ENCODE data around the gene COLEC11. TPM values are rescaled to one million over a fixed set of nuclear protein-coding genes. Genes with fewer than 3 reads are reported as not detected.
"Not testable (repeated sequence)": the region's sequence is repeated elsewhere in the genome, so short reads cannot be mapped to it uniquely, and the experiment has no call there.

The COLEC11 gene
- polyA plus RNA-seq, 3 donors: 1.5 to 3.0 (median 1.7) TPM

DNA sequence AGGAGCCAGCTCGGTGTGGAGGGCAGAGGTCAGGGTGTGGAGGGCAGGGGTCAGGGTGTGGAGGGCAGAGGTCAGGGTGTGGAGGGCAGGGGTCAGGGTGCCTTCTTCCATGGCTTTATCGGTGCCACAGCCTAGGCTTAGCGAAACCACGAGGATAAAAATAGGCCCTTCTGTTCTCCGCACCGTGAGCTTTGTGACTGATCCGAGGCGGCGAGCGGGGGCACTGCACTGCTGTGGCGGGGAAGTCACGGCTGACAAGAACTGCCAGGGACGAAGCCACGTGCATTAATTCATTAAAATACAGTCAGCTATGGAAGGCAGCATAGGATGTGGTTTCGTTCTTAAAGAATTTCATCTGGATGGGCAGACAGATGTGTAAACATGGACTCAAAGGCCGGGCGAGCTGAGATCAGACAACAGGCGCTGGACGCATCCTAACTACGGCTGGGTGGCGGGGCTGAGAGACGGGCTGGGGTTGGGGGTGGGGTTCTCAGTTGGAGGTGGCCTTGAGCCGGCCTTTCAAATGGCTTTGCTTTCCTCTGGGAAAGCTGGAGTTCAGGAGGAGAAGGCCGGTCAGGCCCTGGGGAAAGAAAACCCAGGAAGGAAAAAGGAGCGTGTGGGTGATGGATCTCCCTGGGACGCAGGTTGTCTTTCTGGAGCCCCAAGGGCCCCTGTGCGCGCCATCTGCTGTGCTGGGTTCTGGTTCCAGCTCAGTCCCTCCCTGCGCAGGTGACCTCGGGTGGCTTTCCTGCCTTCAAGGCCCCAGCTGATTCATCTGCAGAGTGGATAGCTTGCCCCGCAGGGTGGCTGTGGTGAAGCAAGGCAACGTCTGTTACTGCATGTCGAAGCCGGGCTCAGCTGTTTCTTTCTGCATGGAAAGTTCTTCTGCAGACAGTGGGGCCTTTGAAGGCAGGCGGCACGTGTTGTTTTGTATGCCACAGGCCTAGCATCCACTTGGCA, 62.1 kb downstream of the COLEC11 start:
- peak in 2 of 11 donors; percentile 26 to 29 for DNase-seq (ENCODE audit: extremely low read depth in 1 of 11, low read depth in 9 of 11, low spot score in 4 of 11)

DNA sequence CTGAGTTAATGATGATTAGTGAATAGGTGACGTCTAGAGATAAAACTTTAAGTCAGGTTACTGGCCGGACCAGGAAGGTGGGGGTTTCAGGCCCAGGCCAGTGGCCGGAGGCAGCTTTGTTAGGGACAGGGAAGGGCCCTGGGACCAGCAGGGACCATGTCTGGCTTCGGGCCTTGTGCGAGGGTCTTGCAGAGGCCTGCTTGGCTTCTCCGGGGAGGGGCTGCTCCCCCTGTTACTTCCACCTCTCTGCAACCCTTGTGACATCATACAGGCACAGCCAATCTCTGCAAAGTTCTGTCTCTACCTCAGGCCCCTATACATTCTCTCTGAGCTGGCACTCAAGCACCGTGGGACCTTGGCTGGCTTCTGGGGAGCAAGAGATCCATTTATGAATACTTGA, 63.0 kb downstream of the COLEC11 start, which contains the start of gene ALLC:
TSS of gene ALLC (plus strand) at position 320 of the 400 bp plus-strand sequence. CDS start 12,958 bp downstream, outside the sequence.
- no peak for DNase-seq (ENCODE audit: extremely low read depth in 1 of 11, low read depth in 9 of 11, low spot score in 4 of 11)

DNA sequence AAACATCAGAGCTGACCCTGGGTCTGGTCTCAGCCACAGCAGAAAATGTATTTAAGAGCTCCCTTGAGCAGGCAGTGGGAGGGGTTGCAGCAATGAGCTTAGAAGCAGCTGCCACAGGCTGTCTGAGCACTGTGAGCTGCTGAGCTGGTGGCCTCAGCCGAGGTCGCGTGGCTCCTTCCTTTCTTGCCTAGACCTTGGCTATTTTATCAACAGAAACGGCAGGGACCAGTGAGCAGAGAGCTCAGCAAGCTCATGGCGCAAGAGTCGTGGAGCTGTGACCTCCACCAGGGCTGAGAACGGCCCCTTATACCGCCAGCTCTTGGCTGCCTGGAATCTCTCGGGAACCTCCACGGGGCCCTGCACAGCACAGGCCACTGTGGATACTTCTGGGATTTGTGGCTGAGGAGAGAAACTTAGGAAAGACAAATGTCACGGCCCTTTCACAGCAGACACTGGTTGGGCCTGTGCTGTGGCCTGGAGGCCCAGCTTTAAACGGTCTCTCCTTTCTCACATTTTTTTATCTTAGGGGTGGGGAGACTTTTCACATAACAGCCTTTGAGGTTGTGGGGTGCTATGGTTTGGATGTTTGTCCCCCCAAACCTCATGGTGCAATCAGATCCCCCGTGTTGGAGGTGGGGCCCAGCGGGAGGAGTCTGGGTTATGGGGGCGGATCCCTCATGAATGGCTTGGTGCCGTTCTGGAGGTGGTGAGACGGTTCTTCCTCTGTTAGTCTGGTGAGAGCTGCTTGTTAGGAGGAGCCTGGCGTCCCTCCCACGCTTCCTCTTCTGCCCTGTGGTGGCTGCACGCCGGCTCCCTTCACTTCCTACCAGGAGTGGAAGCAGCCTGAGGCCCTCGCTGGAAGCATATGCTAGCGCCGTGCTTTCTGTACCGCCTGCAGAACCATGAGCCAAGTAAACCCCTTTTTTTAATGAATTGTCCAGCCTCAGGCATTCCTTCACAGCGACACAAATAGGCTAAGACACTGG, 64.8 kb downstream of the COLEC11 start:
- peak in 4 of 11 donors; percentile 35 to 50 (median 42) for DNase-seq (ENCODE audit: extremely low read depth in 1 of 11, low read depth in 9 of 11, low spot score in 4 of 11)

DNA sequence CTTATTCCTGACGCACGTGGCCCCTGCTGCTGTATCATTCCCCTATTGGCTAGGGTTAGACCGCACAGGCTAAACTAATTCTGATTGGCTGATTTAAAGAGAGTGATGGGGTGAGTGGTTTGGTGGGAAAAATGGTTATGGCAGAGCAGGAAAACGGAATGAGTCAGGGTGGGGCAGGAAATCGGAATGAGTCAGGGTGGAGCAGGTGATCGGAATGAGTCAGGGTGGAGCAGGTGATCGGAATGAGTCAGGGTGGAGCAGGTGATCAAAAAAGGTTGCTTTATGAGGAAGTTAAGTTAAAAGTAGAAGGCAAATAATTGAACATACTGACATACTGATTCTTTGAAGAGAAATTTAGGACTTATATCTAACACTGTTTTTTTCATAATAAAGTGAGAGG, 65.7 kb downstream of the COLEC11 start:
- not testable (repeated sequence) for DNase-seq (ENCODE audit: extremely low read depth in 1 of 11, low read depth in 9 of 11, low spot score in 4 of 11)

DNA sequence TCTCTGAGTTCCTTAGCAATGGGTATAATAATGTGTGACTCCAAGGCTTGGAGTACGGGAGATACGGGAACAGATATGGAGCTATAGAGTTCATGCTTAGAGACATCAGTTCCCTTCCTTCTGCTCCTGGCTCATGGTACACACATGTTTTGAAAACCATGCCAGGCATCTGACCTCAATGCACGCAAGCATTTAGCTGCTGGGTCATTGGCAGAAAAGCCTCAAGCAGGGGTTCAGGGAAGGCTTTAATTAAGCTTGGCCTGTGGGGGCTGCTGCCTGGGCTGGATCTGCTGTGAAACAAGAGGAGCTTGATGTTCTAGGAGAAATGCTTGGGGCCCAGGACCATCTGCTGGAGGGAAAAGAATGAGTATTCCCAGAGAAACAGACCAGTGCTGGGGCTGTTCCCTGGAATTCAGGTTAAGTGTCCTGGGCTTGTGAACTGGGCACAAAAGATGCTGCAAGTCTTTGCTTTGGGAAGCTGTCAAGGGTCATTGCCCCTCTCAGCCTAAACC, 66.3 kb downstream of the COLEC11 start:
- DNase-seq (ENCODE audit: extremely low read depth in 1 of 11, low read depth in 9 of 11, low spot score in 4 of 11): no peak

DNA sequence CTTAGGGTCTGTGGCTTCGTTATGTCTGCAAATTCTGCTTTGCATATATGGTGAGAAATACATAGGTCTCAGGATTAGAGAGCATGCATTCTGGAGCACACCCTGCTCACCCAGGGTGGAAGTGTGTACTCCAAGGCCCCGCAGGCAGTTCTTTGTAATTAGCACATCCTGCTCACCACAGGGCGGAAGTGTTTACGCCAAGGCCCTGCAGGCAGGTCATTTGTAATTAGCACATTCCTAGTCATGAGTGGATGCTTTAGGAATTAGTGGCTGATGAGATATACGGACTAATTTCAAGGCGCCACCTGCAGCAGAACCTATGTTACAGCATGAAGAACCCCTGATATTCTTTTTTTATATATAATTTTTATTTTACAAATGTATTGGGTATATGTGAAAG, 67.3 kb downstream of the COLEC11 start:
- DNase-seq (ENCODE audit: extremely low read depth in 1 of 11, low read depth in 9 of 11, low spot score in 4 of 11): no peak

DNA sequence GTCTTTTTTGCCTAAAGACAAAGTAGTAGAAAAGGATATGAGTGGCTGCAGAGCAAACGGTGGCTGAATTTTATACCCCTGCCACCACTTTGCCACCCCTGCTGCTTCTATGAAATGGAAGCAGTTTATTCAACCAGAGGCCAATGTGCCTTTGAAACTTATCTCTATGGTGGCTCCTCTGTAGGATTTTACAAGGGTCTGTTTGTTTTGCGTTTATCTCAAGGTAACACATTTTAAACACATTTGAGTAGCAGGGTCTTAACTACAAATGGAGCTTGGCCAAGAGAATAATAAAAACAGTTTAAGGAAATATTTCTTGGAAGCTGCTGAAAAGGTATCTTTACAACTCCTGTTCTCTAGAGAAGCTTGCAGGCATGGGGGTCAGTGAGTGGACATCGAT, 69.2 kb downstream of the COLEC11 start:
- no peak for DNase-seq (ENCODE audit: extremely low read depth in 1 of 11, low read depth in 9 of 11, low spot score in 4 of 11)

DNA sequence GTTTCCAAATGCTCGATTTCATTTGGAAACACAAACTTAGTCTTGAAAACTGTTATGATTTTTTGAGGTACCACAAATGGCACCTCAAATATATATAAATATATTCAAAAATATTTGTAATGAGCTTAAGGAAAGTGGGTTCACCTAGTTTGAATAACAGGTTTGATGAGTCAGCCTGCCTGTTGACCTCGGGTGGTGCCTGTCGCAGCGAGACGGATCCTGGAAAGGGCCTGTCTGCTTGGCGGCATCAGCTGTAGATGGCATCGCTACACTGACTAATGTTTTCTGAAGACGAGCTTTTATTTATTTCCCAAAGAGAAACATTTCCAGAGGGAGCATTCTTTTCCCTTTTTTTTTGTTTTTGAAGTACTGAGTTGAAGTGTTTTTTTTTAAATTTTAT, 70.0 kb downstream of the COLEC11 start:
- DNase-seq (ENCODE audit: extremely low read depth in 1 of 11, low read depth in 9 of 11, low spot score in 4 of 11): no peak

DNA sequence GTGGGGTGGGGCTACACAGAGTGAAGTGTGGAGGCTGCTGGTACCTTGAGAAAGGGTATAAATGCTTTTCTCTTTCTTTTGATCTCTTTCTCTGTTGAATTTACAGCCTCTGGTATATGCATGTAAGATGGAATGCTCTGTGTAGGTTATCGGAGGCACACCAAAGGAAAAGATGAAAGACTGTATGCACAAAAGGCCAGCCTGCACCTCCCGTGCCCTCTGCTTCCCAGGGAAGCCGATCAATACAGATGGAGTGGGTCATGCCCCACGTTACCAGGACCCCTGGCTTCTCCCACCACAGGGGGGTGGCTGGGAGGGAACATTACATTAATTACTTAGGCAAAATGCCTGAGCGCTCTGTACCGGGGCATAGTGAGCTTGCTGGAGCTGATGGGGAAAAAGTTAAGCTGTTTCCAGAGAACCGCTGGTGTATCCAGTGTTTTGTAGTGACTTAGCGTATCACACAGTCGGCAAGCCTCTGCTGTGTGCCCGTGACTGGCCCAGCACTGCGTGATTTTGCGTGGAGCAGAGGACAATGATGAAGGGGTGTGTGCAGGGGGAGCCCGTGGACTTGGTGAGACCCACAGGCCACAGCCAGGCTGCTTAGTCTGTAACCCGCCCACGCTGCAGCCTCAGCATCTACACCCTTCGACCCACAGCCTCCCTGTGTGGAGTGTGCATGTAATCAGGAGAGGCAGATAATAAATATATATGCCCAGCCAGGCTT, 71.1 kb downstream of the COLEC11 start:
- DNase-seq (ENCODE audit: extremely low read depth in 1 of 11, low read depth in 9 of 11, low spot score in 4 of 11): no peak

DNA sequence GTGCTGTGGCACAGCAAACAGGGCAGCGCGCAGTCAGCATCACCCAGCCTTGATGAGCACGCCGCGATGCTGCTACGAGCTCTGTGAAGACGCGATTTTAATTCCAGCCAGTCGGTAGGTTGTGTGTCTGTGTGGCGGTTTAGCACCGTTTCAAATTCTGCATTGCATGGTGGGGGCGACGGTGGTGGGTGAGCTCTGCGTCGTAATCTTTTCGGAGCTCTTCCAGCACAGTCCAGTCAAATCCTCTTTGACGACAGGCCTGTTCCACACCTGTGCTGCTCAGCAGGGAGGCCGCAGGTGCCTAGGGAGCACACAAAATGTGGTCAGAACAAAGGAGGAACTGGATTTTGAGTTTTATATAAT, 71.7 kb downstream of the COLEC11 start:
- DNase-seq (ENCODE audit: extremely low read depth in 1 of 11, low read depth in 9 of 11, low spot score in 4 of 11): no peak

DNA sequence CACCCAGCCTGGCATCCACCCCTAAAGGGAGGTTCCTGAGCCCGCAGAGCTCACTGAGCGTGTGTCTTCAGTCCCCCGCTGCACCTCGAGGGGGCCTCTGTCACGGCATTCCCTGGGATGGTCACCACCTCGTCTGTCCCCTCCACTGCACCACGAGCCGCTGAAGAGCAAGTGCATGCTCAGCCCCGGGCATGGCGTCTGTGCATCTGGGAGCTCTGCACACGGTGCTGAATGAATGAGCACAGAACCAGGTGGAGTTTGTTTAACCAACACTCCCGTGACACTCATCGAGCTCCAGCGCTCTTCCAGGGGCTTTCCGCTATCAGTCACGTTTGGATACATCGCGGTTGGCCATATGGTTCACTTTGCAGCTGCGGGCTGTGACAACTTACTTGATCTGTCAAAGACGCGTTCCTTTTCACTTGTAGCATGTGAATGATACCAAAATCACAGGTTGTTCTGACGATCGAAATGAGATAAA, 72.3 kb downstream of the COLEC11 start:
- peak in 1 of 11 donors; percentile 25 for DNase-seq (ENCODE audit: extremely low read depth in 1 of 11, low read depth in 9 of 11, low spot score in 4 of 11)

DNA sequence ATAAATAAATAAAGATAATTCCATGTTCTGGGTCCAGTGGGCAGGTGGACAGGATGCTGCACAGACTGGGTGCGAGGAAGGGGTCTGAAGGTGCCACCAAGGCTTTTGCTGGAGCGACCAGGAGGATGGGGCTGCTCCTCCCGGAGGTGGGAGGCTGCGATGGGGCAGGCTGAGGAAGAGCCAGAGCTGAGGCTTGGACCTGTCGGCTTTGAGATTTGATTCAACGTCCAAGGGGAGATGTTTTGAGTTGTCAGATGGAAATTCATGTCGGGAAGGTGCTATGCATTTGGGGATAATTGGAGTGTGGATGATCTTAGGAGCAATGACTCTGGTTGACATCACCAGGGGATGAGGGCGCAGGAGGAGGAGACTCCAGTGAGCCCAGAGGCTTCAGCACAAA, 74.7 kb downstream of the COLEC11 start:
- DNase-seq (ENCODE audit: extremely low read depth in 1 of 11, low read depth in 9 of 11, low spot score in 4 of 11): no peak

DNA sequence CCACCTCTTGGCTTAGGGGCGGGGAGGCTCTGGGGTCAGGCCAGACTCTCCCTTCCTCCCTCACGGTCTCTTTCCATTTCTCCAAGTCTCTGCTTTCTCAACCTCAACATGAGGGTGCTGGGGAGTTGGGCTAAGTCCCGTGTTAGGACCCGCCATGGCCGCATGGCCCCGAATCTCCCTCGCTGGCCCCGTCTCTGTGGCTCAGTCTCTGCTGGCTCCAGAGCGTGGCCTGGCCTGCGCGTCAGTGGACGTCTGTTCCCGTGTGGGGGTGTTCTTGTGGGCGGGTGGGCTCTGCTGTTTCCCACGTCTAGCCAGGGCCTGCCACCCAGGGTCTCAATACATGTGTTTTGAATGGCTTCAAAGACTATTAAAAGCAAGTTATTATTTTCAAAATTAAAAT, 75.5 kb downstream of the COLEC11 start:
- DNase-seq (ENCODE audit: extremely low read depth in 1 of 11, low read depth in 9 of 11, low spot score in 4 of 11): no peak

DNA sequence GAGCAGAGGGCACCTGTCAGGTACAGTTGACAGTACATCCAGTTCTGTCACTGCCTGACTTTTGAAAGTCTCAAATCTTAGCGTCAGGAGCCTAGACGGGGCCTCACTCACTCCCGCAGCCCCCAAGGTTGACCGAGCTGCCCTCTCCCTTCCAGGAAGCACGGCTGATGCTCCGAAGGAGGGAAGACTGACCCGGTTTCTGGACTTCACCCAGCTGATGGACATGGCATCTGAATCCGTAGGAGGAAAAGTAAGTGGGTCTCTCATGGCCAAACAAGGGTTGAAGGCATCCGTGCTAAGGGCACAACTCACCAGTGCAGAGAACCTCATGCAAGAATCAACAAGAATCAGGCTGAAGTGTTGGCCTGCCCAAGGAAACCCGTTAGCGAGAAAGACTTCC, 76.0 kb downstream of the COLEC11 start:
- no peak for DNase-seq (ENCODE audit: extremely low read depth in 1 of 11, low read depth in 9 of 11, low spot score in 4 of 11)

DNA sequence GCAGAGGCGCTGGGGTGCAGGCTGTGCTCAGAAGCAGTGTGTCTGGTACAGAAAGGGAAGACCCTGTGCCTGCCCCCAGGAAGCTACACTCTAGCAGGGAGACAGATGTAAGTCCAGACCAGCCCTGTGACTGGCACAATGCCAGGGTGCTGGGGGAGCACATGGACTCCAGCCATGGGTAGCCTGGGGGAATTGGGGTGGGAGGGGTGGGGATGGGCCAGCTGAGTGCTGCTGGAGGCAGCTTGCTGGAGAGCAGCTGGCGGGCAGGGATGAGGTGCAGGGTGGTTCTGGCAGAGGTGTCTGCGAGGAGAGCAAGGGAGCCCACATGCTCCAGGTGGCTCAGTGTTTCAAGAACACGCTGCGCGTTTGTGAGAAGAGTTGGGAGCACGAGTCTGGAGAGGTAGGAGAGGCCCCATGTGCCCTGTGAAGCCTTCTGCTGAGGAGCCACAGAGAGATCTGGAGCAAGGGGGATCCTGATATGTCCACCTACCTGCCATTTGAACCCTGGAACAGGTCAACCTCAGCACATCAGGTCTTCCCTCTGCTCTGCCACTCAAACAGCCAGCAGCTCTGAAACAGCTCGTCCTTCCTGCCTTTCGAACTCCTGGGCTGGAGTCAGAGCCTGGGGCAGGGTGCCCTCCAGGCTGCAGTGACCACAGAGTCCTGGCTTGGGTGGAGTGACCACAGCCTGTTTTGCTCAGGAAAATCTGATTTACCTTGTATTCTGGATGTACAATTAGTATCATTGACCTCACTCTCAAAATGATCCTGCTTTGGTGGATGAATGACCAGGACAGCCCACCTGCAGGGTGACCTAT, 78.2 kb downstream of the COLEC11 start:
- no peak for DNase-seq (ENCODE audit: extremely low read depth in 1 of 11, low read depth in 9 of 11, low spot score in 4 of 11)

DNA sequence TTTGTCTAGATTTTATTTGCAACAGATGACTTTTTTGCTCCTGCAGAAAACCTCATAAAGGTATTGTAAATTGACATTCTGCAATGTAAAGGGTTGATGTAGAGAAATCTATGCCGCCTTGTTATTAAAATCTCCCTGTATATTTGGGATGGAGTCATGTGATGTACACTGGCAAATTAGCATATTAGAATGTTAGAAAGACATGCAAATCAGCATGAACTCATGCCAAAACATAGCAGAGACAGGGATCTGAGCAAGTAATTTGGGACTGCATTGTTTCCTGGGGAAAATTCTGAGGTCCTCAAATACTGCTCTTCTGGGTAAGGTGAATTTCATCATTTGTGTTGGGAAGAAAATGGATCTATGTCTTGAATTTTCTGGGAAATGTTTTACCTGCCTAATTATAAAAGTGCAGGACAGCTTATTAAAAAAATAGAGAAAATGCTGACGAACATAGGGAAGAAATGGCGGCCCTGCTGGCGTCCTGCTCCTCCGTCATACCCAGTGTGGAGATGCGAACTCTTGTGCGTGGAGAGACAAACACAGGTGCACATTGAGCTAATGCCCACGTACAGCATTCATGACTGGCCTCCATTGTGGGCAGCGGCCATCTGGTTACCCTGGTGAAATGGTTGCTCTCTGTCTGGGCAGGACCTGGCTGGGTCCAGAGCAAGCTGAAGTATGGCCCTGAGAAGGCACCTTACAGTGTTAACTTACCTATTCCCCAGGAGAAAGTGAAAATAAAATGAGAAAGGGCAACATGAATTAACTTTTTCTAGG, 79.3 kb downstream of the COLEC11 start:
- no peak for DNase-seq (ENCODE audit: extremely low read depth in 1 of 11, low read depth in 9 of 11, low spot score in 4 of 11)

DNA sequence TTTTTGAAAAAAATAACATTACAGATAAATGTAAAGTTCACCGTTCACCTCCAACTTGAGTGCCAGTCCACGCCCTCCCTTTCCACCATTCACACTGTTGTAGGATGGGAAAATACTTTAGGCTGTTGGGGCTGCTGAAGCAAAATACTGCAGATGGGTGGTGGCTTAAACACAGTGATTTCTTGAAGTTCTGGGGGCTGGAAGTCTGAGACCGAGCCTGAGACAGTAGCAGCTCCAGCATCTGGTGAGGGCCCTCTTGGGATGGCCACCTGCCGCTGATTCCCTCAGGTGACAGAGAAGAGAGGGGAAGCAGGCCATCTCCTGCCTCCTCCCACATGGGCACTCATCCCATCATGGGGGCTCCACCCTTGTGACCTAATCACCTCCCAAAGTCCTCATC, 80.8 kb downstream of the COLEC11 start:
- DNase-seq (ENCODE audit: extremely low read depth in 1 of 11, low read depth in 9 of 11, low spot score in 4 of 11): no peak
